ENCODE measurements around the gene HOXC4. TPM values are rescaled to one million over a fixed set of nuclear protein-coding genes. Genes with fewer than 3 reads are reported as not detected.

Gene HOXC4
- polyA plus RNA-seq, 1 experiment = 0.93 TPM

DNA sequence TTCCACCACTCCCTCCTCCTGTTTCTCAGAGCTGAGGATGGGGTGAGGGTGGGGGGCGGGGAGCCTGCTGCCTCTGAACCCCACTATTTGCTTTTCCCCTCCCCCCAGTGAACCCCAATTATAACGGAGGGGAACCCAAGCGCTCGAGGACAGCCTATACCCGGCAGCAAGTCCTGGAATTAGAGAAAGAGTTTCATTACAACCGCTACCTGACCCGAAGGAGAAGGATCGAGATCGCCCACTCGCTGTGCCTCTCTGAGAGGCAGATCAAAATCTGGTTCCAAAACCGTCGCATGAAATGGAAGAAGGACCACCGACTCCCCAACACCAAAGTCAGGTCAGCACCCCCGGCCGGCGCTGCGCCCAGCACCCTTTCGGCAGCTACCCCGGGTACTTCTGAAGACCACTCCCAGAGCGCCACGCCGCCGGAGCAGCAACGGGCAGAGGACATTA, 1.1 kb downstream of the HOXC4 start:
- Histone ChIP-seq H3K27me3 (ENCODE audit: control insufficient read depth, insufficient read depth, low read length) (peaks cover 21% of the 10 kb centered on the region), H3K36me3 (ENCODE audit: control insufficient read depth, insufficient read depth, low read length) (no peaks in the 10 kb centered on the region), H3K4me3 (ENCODE audit: low read depth, low read length) (no peak overlapping the region)
- TF ChIP-seq, protein P1, sequence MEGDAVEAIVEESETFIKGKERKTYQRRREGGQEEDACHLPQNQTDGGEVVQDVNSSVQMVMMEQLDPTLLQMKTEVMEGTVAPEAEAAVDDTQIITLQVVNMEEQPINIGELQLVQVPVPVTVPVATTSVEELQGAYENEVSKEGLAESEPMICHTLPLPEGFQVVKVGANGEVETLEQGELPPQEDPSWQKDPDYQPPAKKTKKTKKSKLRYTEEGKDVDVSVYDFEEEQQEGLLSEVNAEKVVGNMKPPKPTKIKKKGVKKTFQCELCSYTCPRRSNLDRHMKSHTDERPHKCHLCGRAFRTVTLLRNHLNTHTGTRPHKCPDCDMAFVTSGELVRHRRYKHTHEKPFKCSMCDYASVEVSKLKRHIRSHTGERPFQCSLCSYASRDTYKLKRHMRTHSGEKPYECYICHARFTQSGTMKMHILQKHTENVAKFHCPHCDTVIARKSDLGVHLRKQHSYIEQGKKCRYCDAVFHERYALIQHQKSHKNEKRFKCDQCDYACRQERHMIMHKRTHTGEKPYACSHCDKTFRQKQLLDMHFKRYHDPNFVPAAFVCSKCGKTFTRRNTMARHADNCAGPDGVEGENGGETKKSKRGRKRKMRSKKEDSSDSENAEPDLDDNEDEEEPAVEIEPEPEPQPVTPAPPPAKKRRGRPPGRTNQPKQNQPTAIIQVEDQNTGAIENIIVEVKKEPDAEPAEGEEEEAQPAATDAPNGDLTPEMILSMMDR (IDR thresholded peaks at IDR 0.05; ENCODE audit: insufficient read depth, low read depth, low read length) = no peak
- DNase-seq (ENCODE audit: low read depth) = no peak
- CTCF ChIA-PET = no interaction called here
- POLR2A ChIA-PET = interaction anchor here (0.6 kb wide), 1 partner anchor 13 kb away, joined by 3 read pairs; no protein-coding TSS in a partner anchor

- ChIA-PET POLR2A (no interaction called here), CTCF (no interaction called here)
- DNase-seq (ENCODE audit: low read depth) = no peak
- H3K4me3 ChIP-seq (ENCODE audit: low read depth, low read length) = no peak overlapping the region
- peaks cover 17% of the 10 kb centered on the region for H3K27me3 ChIP-seq (ENCODE audit: control insufficient read depth, insufficient read depth, low read length)
- TF ChIP-seq, protein P1 (IDR thresholded peaks at IDR 0.05; ENCODE audit: insufficient read depth, low read depth, low read length) = no peak
- H3K36me3 ChIP-seq (ENCODE audit: control insufficient read depth, insufficient read depth, low read length) = no peaks in the 10 kb centered on the region
These were observed 1.9 kb downstream of the HOXC4 start for GRCh38 chr12:54055552-54055951.

- no peak overlapping the region for H3K4me3 ChIP-seq (ENCODE audit: low read depth, low read length)
- ChIA-PET POLR2A (no interaction called here), CTCF (no interaction called here)
- TF ChIP-seq, protein P1 (IDR thresholded peaks at IDR 0.05; ENCODE audit: insufficient read depth, low read depth, low read length) = no peak
- peaks cover 15% of the 10 kb centered on the region for H3K27me3 ChIP-seq (ENCODE audit: control insufficient read depth, insufficient read depth, low read length)
- no peak for DNase-seq (ENCODE audit: low read depth)
- no peaks in the 10 kb centered on the region for H3K36me3 ChIP-seq (ENCODE audit: control insufficient read depth, insufficient read depth, low read length)
These were observed 2.5 kb downstream of the HOXC4 start for GRCh38 chr12:54056110-54056509.

- peaks cover 7% of the 10 kb centered on the region for H3K27me3 ChIP-seq (ENCODE audit: control insufficient read depth, insufficient read depth, low read length)
- no peak for DNase-seq (ENCODE audit: low read depth)
- ChIA-PET CTCF (interaction anchor here (1.8 kb wide), 1 partner anchor 26 kb away, joined by 4 read pairs; the partner anchor contains the start of gene HOXC5), POLR2A (no interaction called here)
- no peak overlapping the region for H3K4me3 ChIP-seq (ENCODE audit: low read depth, low read length)
- H3K36me3 ChIP-seq (ENCODE audit: control insufficient read depth, insufficient read depth, low read length) = no peaks in the 10 kb centered on the region
- TF ChIP-seq, protein P1 (IDR thresholded peaks at IDR 0.05; ENCODE audit: insufficient read depth, low read depth, low read length) = no peak
These were observed 4.6 kb downstream of the HOXC4 start for GRCh38 chr12:54058128-54058768.

DNA sequence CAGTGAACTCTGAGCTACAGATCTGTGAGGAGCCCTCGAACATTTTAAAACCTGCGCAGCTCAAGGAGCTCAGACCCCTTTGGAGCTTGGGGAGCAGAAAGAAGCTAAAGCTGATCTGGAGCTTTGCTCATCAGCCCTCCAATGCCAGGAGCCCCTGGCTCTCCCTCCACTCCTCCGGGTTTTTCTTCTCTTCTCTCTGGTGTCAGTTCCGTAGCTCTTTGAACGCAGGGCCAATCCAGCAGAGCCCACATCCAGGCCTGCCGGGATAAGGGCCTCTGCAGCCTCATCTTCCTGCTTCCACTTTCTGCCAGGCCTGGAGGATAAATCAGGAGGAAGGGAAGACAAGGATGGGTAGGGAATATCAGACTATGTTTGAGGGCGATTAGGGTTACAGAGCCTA, 6.0 kb downstream of the HOXC4 start:
- no peaks in the 10 kb centered on the region for H3K36me3 ChIP-seq (ENCODE audit: control insufficient read depth, insufficient read depth, low read length)
- no peak overlapping the region for H3K4me3 ChIP-seq (ENCODE audit: low read depth, low read length)
- DNase-seq (ENCODE audit: low read depth) = no peak
- ChIA-PET POLR2A (interaction anchor here (0.5 kb wide), 1 partner anchor 311 kb away, joined by 8 read pairs; no protein-coding TSS in a partner anchor), CTCF (interaction anchor here (1.8 kb wide), 1 partner anchor 27 kb away, joined by 4 read pairs; the partner anchor contains the start of gene HOXC5)
- H3K27me3 ChIP-seq (ENCODE audit: control insufficient read depth, insufficient read depth, low read length) = peaks cover 6% of the 10 kb centered on the region
- TF ChIP-seq, protein P1 (IDR thresholded peaks at IDR 0.05; ENCODE audit: insufficient read depth, low read depth, low read length) = no peak
